ENCODE results near the gene FIBP. TPM values are rescaled to one million over a fixed set of nuclear protein-coding genes. Genes with fewer than 3 reads are reported as not detected.

Gene FIBP
- total and polyA plus RNA-seq, 2 of the 8 experiments (the other 6 are each of a cell fraction or from before 2014, with no cell fraction given): 74.3 to 173 TPM

DNA sequence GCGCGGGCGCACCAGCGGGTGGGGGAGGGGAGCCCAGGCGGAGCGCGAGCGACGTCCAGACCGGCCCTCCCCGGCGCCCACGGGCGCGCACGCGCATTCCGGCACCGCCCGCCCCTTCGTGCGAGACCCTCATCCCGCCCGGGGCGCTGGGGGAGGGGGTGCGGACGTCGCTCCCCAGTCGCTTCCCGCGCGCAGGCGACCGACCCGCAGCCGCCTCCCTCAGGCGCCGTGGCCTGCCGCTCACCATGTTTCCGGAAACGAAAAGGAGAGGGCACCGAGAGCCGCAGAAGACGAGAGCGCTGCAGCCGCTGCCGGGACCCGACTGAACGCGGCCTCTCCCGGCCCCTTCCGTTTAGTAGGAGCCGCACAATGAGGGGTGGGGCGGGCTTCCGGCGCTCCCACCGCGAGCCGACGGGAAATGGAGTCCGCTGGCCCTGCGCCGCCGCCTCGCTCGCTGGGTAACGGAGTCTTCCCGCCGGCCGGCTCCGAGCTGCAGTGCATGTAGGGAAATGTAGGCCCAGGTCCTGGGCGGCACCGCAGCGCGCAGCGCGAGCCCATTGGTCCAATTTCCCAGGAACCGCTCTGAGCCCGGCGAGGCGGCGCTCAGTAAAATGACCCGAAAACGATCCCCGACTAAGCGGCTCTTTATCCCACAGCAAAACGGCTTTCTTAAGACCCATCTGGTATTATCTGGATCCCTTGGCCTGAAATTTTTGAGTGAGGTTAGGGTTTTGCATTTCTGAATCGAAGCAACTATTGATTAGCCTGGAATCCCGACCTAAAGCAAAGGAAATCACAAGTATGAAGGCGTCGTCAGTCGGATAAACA lies 30.2 kb downstream of the FIBP start, which contains the start of gene CFL1 (continued):
- no peak for TF ChIP-seq EZH2 (IDR thresholded peaks at IDR 0.05; ENCODE audit: low read depth, low read length, severe bottlenecking)
- TF ChIP-seq TBP (IDR thresholded peaks at IDR 0.05; ENCODE audit: low read depth, low read length): peak; percentile 98
- TF ChIP-seq GABPA (IDR thresholded peaks at IDR 0.05; ENCODE audit: borderline replicate concordance, insufficient read depth, low read length): peak; percentile 93
- TF ChIP-seq CEBPB (IDR thresholded peaks at IDR 0.05; ENCODE audit: low read depth, low read length): no peak
- peak; percentile 18 for TF ChIP-seq NANOG (IDR thresholded peaks at IDR 0.05; ENCODE audit: insufficient read depth, low read depth, low read length, poor library complexity, severe bottlenecking)
- no peak for TF ChIP-seq RFX5 (IDR thresholded peaks at IDR 0.05; ENCODE audit: borderline replicate concordance, low read depth, low read length)
- no peak for TF ChIP-seq POU5F1 (IDR thresholded peaks at IDR 0.05; ENCODE audit: low read depth, low read length)
- peak; percentile 5 for TF ChIP-seq KDM4A (IDR thresholded peaks at IDR 0.05; ENCODE audit: low read depth, low read length, severe bottlenecking)
